Spleen (tissue), 11 donors: ENCODE measurements around the gene USP34. TPM values are rescaled to one million over a fixed set of nuclear protein-coding genes. Genes with fewer than 3 reads are reported as not detected.

Source experiments
- DNase-seq: peaks from one replicate; pipeline ENCODE4 v3.0.0-alpha.2; 2020
- H3K27ac ChIP-seq, 8 donors: fragments of 200-600 bp; sonication (generic) in 7 of 8; 1 replicate in 4 of 8; 2 replicates in 4 of 8; pipeline versions ENCODE4 v1.5.0 to v1.8.0; 2016 to 2021; ENCODE audit warnings: inconsistent platforms in 4 of 8, mild to moderate bottlenecking in 4 of 8, moderate library complexity in 1 of 8
- H3K27me3 ChIP-seq, 7 donors: fragments of 200-600 bp; sonication (generic) in 6 of 7; replicated peaks in 1 of 7; 1 replicate in 4 of 7; 2 replicates in 3 of 7; pipeline versions ENCODE4 v1.5.0 to v1.8.0; 2016 to 2021; ENCODE audit warnings: inconsistent platforms in 3 of 7, mild to moderate bottlenecking in 1 of 7
- H3K36me3 ChIP-seq, 6 donors: fragments of 200-600 bp; sonication (generic) in 5 of 6; 1 replicate in 4 of 6; 2 replicates in 2 of 6; pipeline versions ENCODE4 v1.5.0 to v1.8.0; 2016 to 2021; ENCODE audit warnings: inconsistent platforms in 2 of 6
- H3K4me1 ChIP-seq, 6 donors: fragments of 200-600 bp; sonication (generic) in 5 of 6; 1 replicate in 3 of 6; 2 replicates in 3 of 6; pipeline versions ENCODE4 v1.5.0 to v1.8.0; 2016 to 2021; ENCODE audit warnings: inconsistent platforms in 3 of 6
- H3K4me3 ChIP-seq, 8 donors: fragments of 200-600 bp; sonication (generic) in 7 of 8; 1 replicate in 4 of 8; 2 replicates in 4 of 8; pipeline versions ENCODE4 v1.5.0 to v1.8.0; 2016 to 2021; ENCODE audit warnings: inconsistent platforms in 4 of 8, mild to moderate bottlenecking in 4 of 8, moderate library complexity in 2 of 8
- H3K9me3 ChIP-seq, 8 donors: fragments of 200-600 bp; sonication (generic) in 7 of 8; 1 replicate in 4 of 8; 2 replicates in 4 of 8; pipeline versions ENCODE4 v1.5.0 to v1.8.0; 2016 to 2021; ENCODE audit warnings: inconsistent platforms in 4 of 8
- POLR2A ChIP-seq, 3 donors: fragments of 450-650 bp; IDR thresholded peaks; one replicate each; pipeline ENCODE4 v1.5.1; 2017; ENCODE audit warnings: antibody characterized with exemption in 3 of 3, mild to moderate bottlenecking in 1 of 3
- POLR2AphosphoS5 ChIP-seq, 3 donors: sonication (generic); formaldehyde crosslinking; IDR thresholded peaks; one replicate each; pipeline ENCODE4 v1.5.1; 2017; ENCODE audit warnings: antibody characterized with exemption in 3 of 3
- WGBS, 5 donors: extraction: QIAGEN DNeasy Blood & Tissue Kit in 3 of 5; methylation state at CpG; one replicate each; pipeline versions ENCODE4 v1.1.5 to v1.1.7; 2013 to 2018; 5-methylcytosine and 5-hydroxymethylcytosine counted together
- intact Hi-C: fragments of 100-400 bp; cut with DNase I; formaldehyde crosslinking; loops from one replicate; pipeline ENCODE4 v1.15.0; 2023; ENCODE audit warnings: low total_unique reads
- polyA plus RNA-seq, 3 donors: library from polyadenylated mRNA; stranded (reverse); fragments of 200-250 nt; gene quantifications; one replicate each; pipeline ENCODE4 v1.2.1, GENCODE V29; 2013
- total RNA-seq, 7 donors: library from RNA; depleted of rRNA in 3 of 7; stranded (reverse); fragments of >200 nt in 3 of 7; fragmentation: NEBNext Ultra II Directional in 4 of 7; extraction: Animal tissue kit (Norgen Biotek cat#: 25700) in 4 of 7; gene quantifications; one replicate each; pipeline versions ENCODE4 v1.1.0 to v1.2.1, GENCODE V29; 2016 to 2021
- TF ChIP-seq, protein P1 (sequence below), 11 experiments: fragments of 200-600 bp in 7 of 11; fragments of 450-650 bp in 4 of 11; sonication (generic) in 4 of 11; IDR thresholded peaks in 8 of 11; conservative IDR thresholded peaks in 3 of 11; 1 replicate in 7 of 11; 2 replicates in 4 of 11; pipeline versions ENCODE4 v1.4.0 to v1.8.0; 2016 to 2021; ENCODE audit warnings: antibody characterized with exemption in 11 of 11, inconsistent platforms in 4 of 11, mild to moderate bottlenecking in 1 of 11
- donor health status: healthy with polysubstance abuse.
- donor health status: DM: no; HTN: no; CAD: no; lungs with moderate emphysema.
- donor health status: DM: no; HTN: no; CAD: no.
- donor health status: Bipolar disorder and iron deficiency.
- donor health status: healthy.
- donor health status: DM: no; HTN: no; CAD: no.
- donor health status: DM: yes; HTN: yes; CAD: no.

Gene USP34
- total and polyA plus RNA-seq, 10 donors: 52.1 to 222 (median 142) TPM

DNA sequence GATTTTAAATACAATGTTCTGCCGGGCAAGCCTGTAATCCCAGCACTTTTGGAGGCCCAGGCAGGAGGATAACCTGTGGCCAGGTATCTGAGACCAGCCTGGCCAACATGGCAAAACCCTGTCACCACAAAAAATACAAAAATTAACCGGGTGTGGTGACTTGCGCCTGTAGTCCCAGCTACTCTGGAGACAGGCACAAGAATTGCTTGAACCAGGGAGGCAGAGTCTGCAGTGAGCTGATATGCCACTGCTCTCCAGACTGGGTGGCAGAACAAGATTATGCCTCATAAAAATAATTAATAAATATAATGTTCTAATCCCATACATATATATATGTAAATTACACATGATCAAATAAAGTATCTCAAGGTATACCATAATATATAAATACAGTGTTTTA is 189.6 kb downstream of the USP34 start:
- H3K27ac ChIP-seq: no peak overlapping the region
- no peaks in the 10 kb centered on the region for H3K27me3 ChIP-seq
- H3K4me3 ChIP-seq: no peak overlapping the region
- 92 to 98% (median 93%) methylated on average over 3 of the region's 3 CpGs for WGBS, 5 donors
- intact Hi-C loops: no loop called here
- DNase-seq: no peak
- no peaks in the 10 kb centered on the region for H3K4me1 ChIP-seq
- no peak for TF ChIP-seq POLR2A (IDR thresholded peaks at IDR 0.05)
- no peak for TF ChIP-seq POLR2AphosphoS5 (IDR thresholded peaks at IDR 0.05)
- TF ChIP-seq, protein P1, sequence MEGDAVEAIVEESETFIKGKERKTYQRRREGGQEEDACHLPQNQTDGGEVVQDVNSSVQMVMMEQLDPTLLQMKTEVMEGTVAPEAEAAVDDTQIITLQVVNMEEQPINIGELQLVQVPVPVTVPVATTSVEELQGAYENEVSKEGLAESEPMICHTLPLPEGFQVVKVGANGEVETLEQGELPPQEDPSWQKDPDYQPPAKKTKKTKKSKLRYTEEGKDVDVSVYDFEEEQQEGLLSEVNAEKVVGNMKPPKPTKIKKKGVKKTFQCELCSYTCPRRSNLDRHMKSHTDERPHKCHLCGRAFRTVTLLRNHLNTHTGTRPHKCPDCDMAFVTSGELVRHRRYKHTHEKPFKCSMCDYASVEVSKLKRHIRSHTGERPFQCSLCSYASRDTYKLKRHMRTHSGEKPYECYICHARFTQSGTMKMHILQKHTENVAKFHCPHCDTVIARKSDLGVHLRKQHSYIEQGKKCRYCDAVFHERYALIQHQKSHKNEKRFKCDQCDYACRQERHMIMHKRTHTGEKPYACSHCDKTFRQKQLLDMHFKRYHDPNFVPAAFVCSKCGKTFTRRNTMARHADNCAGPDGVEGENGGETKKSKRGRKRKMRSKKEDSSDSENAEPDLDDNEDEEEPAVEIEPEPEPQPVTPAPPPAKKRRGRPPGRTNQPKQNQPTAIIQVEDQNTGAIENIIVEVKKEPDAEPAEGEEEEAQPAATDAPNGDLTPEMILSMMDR (IDR thresholded peaks at IDR 0.05 in 8 of 11, conservative IDR thresholded peaks at IDR 0.05 in 3 of 11): no peak
- no peaks in the 10 kb centered on the region for H3K9me3 ChIP-seq
- peaks cover 0 to 97% (median 49%) of the 10 kb centered on the region in 6 donors for H3K36me3 ChIP-seq

DNA sequence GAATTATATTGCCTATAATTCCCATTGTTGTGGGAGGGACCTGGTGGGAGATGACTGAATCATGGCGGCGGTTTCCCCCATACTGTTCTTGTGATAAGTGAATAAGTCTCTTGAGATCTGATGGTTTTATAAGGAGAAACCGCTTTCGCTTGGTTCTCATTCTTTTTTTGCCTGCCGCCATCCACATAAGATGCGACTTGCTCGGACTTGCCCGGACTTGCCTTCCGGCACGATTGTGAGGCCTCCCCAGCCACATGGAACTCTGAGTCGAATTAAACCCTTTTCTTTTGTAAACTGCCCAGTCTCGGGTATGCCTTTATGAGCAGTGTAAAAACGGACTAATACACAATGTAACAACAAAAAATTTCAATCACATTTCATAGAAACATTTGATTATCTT is 193.1 kb downstream of the USP34 start:
- Histone ChIP-seq H3K4me3 (no peak overlapping the region), H3K27ac (no peak overlapping the region), H3K36me3 (peaks cover 0 to 99% (median 67%) of the 10 kb centered on the region in 6 donors), H3K4me1 (no peaks in the 10 kb centered on the region), H3K27me3 (no peaks in the 10 kb centered on the region), H3K9me3 (no peaks in the 10 kb centered on the region)
- no peak for DNase-seq
- intact Hi-C loops: no loop called here
- TF ChIP-seq POLR2AphosphoS5 (IDR thresholded peaks at IDR 0.05): no peak
- TF ChIP-seq POLR2A (IDR thresholded peaks at IDR 0.05): no peak
- 96 to 98% (median 98%) methylated on average over 13 of the region's 13 CpGs for WGBS, 5 donors

DNA sequence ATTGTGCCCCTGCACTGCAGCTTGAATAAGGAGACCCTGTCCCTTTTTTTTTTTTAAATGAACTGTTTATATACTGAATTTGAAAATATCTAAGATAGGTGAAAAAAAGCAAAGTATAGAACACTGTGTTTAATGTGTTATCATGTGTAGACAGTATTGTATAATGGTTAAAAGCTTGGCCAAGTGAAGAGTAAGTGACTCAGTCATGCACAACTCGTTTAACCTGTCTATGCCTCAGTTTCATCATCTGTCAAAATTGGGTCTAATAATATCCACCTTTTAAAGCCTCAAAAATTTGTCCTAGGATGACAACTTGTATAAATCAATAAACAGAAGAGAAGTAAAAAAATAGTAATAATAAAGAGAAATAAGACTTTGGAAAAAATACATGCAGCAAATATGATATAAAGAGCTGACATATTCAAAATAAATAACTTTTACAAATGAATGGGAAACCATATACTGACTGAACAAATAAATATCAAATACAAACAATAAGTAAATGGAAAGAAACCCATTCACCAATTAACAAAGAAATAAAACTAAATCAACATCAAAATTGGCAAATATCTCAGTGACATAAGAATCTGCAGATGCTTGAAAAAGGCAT is 195.2 kb downstream of the USP34 start:
- no peak for TF ChIP-seq POLR2A (IDR thresholded peaks at IDR 0.05)
- no peak for TF ChIP-seq POLR2AphosphoS5 (IDR thresholded peaks at IDR 0.05)
- TF ChIP-seq, protein P1 (IDR thresholded peaks at IDR 0.05 in 8 of 11, conservative IDR thresholded peaks at IDR 0.05 in 3 of 11): no peak
- H3K4me3 ChIP-seq: no peak overlapping the region
- no peaks in the 10 kb centered on the region for H3K27me3 ChIP-seq
- H3K36me3 ChIP-seq: peaks cover 0 to 98% (median 56%) of the 10 kb centered on the region in 6 donors
- H3K4me1 ChIP-seq: no peaks in the 10 kb centered on the region
- no peak overlapping the region for H3K27ac ChIP-seq
- no peaks in the 10 kb centered on the region for H3K9me3 ChIP-seq
- no peak for DNase-seq
- WGBS, 5 donors: 90 to 94% (median 92%) methylated on average over 1 of the region's 1 CpG
- intact Hi-C loops: no loop called here

DNA sequence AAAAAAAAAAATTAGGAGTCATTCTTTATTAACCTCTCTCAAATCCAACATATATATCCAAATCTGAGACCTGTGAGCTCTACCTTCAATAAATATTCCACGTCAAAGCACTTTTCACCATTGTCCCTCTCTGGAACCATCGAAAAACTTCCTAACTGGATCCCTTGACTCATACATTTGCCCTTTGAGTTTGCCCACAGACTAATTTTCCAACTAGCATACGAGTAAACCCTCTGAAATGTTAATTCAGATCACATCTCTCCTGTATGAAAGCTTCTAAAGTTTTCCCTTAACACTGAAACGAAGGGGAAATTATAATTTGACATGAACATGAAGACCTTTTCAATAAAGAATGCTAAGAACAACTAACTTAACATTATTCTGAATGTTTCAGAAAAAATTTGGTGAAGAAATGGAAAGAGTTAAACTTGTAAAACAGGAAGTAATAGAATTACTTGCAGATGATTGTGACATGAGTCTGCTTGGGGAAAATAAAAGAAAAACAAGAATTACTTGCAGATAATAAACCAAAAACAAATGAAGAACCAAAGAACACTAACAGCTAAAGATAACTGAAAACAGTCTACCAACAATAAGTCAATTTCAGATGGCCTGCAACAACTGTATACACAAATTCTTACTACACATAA is 198.3 kb downstream of the USP34 start:
- peaks cover 0 to 95% (median 46%) of the 10 kb centered on the region in 6 donors for H3K36me3 ChIP-seq
- no peaks in the 10 kb centered on the region for H3K9me3 ChIP-seq
- H3K27me3 ChIP-seq: no peaks in the 10 kb centered on the region
- no peak overlapping the region for H3K27ac ChIP-seq
- WGBS, 5 donors: 93 to 97% (median 96%) methylated on average over 4 of the region's 4 CpGs
- TF ChIP-seq, protein P1 (IDR thresholded peaks at IDR 0.05 in 8 of 11, conservative IDR thresholded peaks at IDR 0.05 in 3 of 11): no peak
- no peak for TF ChIP-seq POLR2A (IDR thresholded peaks at IDR 0.05)
- no peak for TF ChIP-seq POLR2AphosphoS5 (IDR thresholded peaks at IDR 0.05)
- no peak overlapping the region for H3K4me3 ChIP-seq
- H3K4me1 ChIP-seq: no peaks in the 10 kb centered on the region
- DNase-seq: no peak
- intact Hi-C loops: no loop called here
